Measurements from ENCODE around the gene MEF2A. TPM values are rescaled to one million over a fixed set of nuclear protein-coding genes. Genes with fewer than 3 reads are reported as not detected.
A peak's percentile ranks its signal among the peaks of the same experiment; 100 is the strongest.

Gene MEF2A
- total RNA-seq, 1 donor from 2014 or later, result 11.1 TPM

DNA sequence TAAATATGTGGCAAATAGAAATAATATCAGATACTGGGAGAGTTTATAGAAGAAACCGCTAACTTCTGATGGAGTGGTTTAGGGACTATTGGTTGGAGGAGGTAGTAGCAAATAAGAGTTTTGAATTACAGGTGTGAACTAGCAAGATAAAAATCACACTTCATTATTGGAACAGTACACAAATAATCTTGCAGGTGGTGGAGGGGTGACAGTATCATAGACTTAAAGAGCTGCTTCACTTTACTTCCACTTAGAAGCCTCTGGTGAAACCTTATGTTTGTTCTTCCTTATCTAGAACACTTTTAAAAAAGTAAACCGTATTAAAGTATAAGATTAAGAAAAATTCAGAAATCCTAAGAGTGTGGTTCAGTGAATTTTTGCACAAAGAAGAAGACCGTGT, 69.4 kb downstream of the MEF2A start:
- DNase-seq (ENCODE audit: low read depth), result no peak
- Histone ChIP-seq H3K4me3 (ENCODE audit: low read depth, low read length) (no peak overlapping the region), H3K27me3 (ENCODE audit: control insufficient read depth, insufficient read depth, low read length) (no peaks in the 10 kb centered on the region), H3K36me3 (ENCODE audit: control insufficient read depth, insufficient read depth, low read length) (no peaks in the 10 kb centered on the region)
- no peak for FAIRE-seq
- TF ChIP-seq, protein P1, sequence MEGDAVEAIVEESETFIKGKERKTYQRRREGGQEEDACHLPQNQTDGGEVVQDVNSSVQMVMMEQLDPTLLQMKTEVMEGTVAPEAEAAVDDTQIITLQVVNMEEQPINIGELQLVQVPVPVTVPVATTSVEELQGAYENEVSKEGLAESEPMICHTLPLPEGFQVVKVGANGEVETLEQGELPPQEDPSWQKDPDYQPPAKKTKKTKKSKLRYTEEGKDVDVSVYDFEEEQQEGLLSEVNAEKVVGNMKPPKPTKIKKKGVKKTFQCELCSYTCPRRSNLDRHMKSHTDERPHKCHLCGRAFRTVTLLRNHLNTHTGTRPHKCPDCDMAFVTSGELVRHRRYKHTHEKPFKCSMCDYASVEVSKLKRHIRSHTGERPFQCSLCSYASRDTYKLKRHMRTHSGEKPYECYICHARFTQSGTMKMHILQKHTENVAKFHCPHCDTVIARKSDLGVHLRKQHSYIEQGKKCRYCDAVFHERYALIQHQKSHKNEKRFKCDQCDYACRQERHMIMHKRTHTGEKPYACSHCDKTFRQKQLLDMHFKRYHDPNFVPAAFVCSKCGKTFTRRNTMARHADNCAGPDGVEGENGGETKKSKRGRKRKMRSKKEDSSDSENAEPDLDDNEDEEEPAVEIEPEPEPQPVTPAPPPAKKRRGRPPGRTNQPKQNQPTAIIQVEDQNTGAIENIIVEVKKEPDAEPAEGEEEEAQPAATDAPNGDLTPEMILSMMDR (IDR thresholded peaks at IDR 0.05; ENCODE audit: insufficient read depth, low read length, severe bottlenecking), result no peak

DNA sequence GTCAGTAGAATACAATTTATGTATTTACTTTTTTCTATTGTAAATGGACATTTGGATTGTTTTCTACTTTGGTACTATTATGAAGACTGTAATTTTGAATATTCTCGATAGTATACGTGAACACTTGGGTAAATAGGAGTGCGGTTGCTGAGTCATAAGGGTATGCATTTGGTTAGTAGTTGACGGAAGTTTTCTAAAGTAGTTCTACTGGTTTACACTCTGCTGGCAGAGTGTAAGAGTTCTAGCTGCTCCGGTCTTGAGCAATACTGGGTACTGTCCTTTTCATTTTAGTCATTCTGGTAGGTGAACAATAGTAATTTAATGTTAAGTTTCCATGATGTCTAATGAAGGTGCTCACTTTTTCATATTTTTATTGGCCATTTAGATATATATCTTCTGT, 70.0 kb downstream of the MEF2A start:
- TF ChIP-seq, protein P1 (IDR thresholded peaks at IDR 0.05; ENCODE audit: insufficient read depth, low read length, severe bottlenecking), result no peak
- DNase-seq (ENCODE audit: low read depth) (peak; percentile 87), FAIRE-seq (no peak)
- H3K4me3 ChIP-seq (ENCODE audit: low read depth, low read length), result no peak overlapping the region
- no peaks in the 10 kb centered on the region for H3K27me3 ChIP-seq (ENCODE audit: control insufficient read depth, insufficient read depth, low read length)
- H3K36me3 ChIP-seq (ENCODE audit: control insufficient read depth, insufficient read depth, low read length), result no peaks in the 10 kb centered on the region

DNA sequence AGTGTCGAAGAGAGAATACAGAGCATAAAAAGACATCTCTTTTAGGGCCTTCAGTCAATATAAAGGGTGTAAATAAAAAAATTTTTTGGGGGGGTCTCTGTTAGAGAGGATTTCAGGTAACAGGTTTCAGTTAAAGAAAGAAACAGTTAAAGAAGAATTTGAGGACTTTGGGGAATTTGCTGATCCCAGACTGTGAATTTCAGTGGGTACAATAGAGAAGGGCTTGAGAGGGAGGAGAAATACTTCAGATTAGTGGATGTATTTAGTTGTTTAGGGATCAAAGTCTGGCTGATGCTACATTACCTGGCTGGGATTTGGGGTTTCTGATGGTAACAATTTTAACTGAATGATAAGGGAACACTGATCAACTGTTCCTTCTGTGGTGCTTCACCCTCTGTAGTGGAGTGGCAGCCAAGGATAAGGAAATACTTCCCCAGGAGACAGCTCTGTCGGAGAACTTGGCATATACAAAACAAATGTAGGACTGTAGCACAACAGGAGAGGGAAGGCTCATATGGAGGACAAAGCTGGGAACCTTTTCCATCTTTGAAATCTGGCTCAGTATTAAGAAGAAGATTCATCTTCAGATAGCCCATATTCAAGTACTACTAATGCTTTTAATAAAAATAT, 79.2 kb downstream of the MEF2A start:
- no peak overlapping the region for H3K4me3 ChIP-seq (ENCODE audit: low read depth, low read length)
- FAIRE-seq, result no peak
- TF ChIP-seq, protein P1 (IDR thresholded peaks at IDR 0.05; ENCODE audit: insufficient read depth, low read length, severe bottlenecking), result no peak
- no peak for DNase-seq (ENCODE audit: low read depth)
- no peaks in the 10 kb centered on the region for H3K27me3 ChIP-seq (ENCODE audit: control insufficient read depth, insufficient read depth, low read length)
- peaks cover 2% of the 10 kb centered on the region for H3K36me3 ChIP-seq (ENCODE audit: control insufficient read depth, insufficient read depth, low read length)

DNA sequence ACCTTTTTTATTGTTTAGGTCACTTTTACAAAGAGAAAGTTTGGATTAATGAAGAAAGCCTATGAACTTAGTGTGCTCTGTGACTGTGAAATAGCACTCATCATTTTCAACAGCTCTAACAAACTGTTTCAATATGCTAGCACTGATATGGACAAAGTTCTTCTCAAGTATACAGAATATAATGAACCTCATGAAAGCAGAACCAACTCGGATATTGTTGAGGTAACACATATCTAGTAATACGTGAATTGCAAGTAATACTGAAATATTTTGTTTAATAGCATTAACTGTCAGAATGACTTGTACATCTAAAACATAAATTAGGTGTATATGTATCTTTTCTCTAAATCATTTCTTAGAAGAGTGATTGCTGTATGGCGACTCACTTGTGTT, 79.8 kb downstream of the MEF2A start:
- Histone ChIP-seq H3K4me3 (ENCODE audit: low read depth, low read length) (no peak overlapping the region), H3K36me3 (ENCODE audit: control insufficient read depth, insufficient read depth, low read length) (peaks cover 2% of the 10 kb centered on the region), H3K27me3 (ENCODE audit: control insufficient read depth, insufficient read depth, low read length) (no peaks in the 10 kb centered on the region)
- FAIRE-seq (no peak), DNase-seq (ENCODE audit: low read depth) (no peak)
- TF ChIP-seq, protein P1 (IDR thresholded peaks at IDR 0.05; ENCODE audit: insufficient read depth, low read length, severe bottlenecking), result no peak

DNA sequence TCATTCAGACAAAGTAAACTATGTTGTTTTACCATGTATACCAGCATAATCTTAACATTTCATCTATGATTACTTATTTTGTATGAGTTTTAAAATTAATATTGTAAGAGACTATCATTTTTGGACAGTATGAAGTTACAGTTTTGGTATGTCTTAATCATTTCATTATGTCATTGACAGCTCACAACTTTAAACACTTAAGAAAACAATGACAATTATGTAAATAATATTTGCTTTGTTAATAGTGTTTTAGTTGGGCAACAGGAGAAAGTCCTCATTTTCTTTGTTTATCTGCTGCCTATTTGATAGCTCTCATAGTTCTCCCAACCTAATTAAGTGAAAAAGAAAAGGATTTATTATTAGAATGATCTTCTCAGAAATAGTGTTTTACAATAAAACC, 80.2 kb downstream of the MEF2A start:
- TF ChIP-seq, protein P1 (IDR thresholded peaks at IDR 0.05; ENCODE audit: insufficient read depth, low read length, severe bottlenecking), result no peak
- peaks cover under 1% of the 10 kb centered on the region for H3K36me3 ChIP-seq (ENCODE audit: control insufficient read depth, insufficient read depth, low read length)
- no peak overlapping the region for H3K4me3 ChIP-seq (ENCODE audit: low read depth, low read length)
- FAIRE-seq (no peak), DNase-seq (ENCODE audit: low read depth) (peak; percentile 39)
- no peaks in the 10 kb centered on the region for H3K27me3 ChIP-seq (ENCODE audit: control insufficient read depth, insufficient read depth, low read length)
